GM19023 (cell line): ENCODE results near the gene C1QTNF1.
"Not testable (repeated sequence)": the region's sequence is repeated elsewhere in the genome, so short reads cannot be mapped to it uniquely, and the experiment has no call there.

Experiments
- ATAC-seq: cut with Tn5 transposase; IDR thresholded peaks from one replicate; pipeline ENCODE4 v1.9.1; 2021; ENCODE audit warnings: mild to moderate bottlenecking, moderate library complexity; ENCODE audit not compliant: unreplicated experiment

C1QTNF1 gene

DNA sequence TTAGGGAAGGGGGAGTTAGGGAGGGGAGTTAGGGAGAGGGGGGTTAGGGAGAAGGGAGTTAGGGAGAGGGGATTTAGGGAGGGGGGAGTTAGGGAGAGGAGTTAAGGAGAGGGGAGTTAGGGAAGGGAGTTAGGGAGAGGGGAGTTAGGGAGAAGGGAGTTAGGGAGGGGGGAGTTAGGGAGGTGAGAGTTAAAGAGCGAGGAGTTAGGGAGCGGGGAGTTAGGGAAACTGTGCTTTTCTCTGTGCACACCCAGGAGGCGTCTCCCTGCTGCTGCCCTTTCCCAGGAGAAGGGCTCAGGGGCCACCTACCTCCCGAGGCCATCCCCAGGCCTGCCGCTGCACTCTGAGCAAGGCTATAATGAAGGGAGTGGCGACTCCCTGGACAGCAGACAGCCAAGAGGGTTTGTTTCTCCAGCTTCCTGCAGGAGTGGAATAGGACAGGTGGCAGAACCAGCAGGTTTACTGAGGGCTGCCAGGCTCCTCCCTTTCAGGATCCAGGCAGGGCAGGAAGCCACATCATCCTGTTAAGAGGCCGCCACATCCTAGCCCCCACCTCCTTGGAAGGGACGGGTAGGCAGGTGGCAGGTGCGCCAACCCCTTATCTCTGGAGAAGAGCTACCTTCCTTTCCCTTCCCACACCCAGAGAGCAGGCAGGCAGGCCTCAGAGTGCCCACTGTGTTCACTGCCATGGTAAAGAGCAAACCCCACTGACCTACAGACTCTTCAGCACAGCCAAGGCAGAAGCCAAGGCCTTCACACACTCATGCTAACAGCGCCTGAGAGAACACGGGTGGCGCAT lies 18.7 kb upstream of the C1QTNF1 start:
- ATAC-seq = no peak

DNA sequence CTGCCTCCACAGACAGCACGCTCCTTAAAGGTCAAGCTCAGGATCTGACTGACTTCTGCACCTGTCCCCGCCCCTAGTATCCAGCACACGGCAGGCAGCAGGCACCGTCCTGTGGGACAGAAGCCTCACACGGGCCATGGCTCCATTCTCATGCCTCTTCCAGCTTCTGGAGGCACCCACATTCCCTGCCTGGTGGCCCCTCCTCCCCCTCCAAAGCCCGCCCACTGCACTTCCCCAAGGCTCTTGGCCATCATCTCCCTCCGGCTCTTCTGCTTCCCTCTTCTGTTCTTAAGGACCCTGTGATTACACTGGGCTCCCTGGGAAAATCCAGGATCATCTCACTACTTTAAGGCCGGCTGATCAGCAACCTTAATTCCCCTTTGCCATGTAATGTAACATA lies 17.9 kb upstream of the C1QTNF1 start:
- no peak for ATAC-seq

DNA sequence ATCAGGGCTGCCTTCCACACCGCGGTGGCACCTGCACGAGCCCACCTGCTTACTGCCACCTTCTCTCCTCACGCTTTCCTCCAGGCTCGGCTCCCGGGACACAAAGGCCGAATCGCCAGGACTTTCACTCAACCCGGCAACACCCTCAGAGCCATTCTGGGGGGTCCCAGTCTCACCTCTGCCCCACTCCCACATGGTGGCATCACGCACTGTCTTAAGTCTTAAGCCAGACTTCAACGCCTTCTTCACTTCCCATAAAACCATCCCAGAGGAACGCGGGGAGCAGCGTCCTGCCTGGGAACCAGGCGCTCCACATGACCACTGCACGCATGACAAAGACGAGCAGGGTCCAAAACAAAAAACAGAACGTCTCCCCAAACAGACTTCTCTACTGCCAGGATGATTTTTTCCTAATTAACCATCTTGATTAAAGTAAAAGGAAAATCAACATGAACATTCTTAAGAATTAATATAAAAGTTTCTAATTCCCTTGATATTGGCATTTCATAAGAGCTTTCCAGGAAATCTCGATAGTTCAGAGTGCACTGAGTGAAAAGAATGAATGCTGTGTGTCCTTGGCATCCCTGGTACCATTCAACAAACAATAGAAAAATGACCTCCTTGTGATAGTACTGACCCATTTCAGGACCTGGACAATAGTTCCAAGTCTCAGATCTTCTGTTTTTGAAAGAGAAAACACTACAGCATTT lies 17.0 kb upstream of the C1QTNF1 start:
- ATAC-seq = no peak

DNA sequence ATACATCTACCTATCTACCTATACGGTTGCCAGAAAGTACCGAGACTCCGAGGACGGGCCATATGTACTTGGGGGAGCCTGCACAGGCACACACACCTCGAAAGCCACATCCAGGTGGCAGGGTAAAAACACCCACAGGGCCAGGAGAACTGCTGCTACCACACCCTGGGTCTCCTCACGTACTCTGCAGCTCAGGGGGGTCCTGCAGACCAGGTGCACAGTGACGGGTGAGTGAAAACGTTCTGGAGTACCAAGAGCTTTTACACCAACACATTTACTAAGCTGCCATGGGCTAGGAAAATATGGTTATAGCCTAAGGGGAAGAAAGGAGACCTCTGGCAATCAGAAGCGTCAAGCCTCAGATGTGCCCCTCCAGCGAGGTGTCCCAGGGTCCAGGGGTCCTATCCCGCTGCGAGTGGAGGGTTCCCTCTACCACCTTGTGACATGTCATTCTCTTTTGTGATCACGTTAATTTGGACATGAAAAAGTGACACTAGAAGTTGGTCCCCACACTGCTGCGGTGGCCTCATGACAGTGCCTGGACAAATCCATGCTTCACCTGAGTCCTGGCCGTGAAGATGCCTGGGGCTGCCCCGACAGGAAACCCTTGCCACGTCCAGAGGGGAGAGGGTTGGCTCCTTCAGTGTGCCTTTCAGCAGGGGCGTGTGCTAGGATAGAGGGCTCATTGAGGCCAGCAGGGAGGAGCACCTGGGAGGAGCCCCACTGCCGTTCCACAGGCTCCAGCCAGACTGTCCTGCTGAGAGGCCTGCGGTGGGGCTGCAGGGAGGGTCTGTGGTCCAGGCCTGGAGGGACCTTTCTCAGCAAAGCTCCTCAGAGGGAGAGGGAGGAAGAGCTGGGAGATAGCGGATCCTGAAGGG lies 16.2 kb upstream of the C1QTNF1 start:
- ATAC-seq = no peak

DNA sequence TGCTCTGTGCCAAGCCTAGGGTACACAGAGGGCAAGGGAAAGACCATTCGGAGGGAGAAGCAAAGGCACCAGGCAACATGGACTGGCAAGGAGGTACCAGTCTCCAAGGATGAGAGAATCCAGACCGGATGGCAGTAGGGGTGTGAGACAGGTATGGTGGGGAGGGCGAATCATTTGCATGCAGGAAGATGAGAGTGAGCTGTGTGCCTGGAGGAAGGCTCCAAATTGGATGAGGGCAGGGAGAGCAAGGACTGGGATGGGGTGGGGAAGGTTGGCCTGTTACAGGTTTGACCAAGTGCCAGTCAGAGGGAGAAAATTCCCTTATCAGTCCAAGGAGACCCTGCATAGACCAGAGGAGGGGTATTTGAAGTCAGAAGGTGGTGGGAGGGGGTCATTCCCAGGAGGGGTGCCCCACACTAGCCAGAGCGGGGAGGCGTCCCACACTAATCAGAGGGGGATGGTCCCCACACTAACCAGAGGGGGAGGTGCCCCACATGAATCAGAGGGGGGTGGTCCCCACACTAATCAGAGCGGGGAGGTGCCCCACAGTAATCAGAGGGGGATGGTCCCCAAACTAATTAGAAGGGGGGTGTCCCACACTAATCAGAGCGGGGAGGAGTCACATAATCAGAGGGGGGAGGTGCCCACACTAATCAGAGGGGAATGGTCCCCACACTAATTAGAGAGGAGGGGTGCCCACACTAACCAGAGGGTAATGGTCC lies 15.1 kb upstream of the C1QTNF1 start:
- ATAC-seq = no peak

DNA sequence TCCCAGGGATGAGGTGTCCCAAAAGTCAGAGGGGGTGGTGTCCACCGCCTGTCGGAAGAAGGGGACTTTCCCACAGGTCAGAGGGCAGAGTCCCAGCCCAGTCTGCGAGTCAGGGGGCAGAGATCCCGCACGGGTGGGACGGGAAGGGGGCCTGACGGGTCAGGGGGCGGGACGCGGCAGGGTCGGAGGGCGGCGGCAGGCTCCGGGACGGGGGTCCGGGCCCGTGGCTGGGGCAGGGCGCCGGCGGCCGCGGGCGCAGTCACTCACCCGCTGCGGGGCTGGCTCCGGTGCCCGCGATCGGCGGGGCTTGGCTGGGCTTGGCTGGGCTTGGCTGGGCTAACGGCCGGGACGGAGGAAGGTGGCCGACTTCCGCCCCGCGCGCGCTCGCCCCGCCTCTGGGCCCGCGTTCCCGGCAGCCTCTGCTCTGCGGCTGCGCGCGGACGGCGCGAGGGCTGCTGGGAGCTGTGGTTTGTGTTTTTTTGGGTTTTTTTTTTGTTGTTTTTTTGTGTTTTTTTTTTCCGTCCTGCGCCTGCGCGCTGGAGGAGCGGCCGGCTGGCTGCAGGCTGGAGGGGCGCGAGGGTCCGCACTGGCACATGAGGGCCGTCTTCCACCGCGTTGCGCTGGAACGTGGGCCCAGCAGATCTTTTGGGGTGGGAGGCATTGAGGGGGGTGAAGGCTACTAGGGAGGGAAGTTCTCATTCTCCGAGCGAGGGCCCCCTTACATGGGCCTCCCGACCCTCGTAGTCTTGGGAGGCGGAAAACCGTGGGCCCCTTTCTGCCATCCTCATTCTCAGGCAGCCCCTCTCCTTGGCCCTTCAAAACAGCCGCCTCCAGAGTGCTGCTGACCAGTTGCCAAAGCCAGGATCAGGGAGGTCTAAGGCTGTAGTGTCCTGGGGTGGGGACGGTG lies 14.3 kb upstream of the C1QTNF1 start, which contains the start of gene CANT1:
TSS of gene CANT1 (minus strand) at position 368 of the 907 bp plus-strand sequence. CDS start 12,142 bp downstream, outside the sequence.
- peak; percentile 88 for ATAC-seq

DNA sequence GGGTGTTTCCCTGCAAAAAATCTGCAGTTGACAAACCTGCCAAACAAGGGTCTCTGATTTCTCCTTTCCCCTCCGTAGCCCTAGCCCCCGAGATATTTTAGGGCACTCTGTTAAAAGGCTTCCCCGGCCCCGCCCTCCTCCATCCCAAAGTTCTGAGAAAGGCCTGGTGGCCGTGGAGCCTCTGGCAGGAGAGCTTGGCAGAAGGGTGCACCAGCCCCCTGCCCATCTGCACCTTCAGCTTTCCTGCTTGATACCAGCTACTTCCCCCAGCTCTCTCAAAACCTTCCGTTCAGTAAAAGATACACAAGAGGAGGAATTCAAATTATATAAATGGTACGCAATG lies 13.7 kb upstream of the C1QTNF1 start:
- ATAC-seq = no peak

DNA sequence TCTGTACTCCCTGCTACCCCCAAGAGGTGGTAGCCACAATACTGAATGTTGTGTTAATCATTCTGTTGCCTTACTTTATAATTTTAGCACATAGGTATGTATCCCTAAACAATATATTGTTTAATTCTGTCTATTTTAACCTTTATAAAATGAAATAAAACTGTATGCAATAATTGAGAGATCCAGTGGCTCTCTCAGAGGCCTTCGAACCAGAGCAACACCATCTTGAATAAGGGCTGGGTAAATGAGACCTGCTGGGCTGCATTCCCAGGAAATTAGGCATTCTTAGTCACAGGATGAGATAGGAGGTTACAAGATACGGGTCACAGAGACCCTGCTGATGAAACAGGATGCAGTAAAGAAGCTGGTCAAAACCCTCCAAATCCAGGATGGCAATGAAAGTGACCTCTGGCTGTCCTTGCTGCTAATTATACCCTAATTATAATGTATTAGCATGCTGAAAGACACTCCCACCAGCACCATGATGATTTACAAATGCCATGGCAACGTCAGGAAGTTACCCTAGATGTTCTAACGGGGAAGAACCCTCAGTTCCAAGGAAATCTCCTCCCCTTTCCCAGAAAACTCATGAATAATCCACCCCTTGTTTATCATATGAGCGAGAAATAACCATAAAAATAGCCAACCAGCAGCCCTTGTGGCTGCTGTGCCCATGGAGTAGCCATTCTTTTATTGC lies 12.4 kb upstream of the C1QTNF1 start:
- no peak for ATAC-seq

DNA sequence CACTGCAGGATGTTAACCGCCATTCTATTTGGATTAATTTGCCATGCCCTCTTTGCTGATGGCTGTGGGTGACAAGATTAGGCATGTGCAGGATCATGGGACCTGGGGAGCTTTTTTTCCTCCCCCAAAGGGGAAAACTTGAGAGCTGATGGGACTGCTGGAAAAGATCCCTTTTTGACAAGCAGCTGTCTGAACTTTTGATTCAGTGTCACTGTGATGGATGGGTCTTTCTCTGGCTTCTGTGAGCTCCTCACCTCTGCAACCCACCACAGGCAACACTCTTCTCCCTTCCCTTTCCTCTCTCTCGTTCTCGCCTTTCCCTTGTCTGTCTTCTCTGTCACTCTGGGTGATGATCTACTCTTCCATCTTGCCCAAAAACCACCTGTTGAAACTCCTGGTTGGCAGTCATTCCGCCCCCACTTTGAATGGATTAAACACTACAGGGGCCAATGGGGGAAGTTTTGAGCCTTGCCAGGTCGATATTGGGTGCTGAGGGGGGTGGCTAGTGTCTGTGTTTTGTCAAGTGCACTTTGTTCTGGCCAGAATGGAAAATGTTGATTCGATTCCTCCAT lies 11.3 kb upstream of the C1QTNF1 start:
- ATAC-seq = no peak

DNA sequence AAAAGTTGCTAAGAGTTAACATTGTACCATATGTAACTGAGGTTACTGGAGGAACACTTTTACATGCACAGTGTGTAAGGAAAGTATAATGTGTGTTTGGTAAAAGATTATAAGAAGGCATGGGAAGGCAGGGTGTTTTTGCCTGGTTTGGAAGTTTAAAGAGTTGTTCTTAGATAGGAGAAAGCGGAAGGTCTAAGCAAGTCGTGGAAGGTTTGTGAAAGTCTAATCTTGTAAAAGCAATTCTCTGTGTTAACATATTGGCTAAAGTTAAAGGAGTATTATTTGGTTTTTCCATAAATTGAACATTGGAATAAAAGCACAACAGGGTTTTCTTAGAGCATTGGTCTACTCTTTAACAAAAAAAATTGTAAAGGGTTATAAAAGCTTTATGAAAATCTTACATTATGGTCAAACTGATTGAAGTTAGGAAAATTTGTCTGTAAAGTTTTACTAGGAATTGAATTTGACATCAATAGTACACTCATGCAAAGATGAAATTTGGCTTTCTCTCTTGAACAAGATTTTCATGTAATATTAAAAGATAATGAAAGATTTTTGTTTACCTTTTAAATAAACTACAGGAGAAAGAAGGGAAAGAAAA lies 9.7 kb upstream of the C1QTNF1 start:
- ATAC-seq = no peak

DNA sequence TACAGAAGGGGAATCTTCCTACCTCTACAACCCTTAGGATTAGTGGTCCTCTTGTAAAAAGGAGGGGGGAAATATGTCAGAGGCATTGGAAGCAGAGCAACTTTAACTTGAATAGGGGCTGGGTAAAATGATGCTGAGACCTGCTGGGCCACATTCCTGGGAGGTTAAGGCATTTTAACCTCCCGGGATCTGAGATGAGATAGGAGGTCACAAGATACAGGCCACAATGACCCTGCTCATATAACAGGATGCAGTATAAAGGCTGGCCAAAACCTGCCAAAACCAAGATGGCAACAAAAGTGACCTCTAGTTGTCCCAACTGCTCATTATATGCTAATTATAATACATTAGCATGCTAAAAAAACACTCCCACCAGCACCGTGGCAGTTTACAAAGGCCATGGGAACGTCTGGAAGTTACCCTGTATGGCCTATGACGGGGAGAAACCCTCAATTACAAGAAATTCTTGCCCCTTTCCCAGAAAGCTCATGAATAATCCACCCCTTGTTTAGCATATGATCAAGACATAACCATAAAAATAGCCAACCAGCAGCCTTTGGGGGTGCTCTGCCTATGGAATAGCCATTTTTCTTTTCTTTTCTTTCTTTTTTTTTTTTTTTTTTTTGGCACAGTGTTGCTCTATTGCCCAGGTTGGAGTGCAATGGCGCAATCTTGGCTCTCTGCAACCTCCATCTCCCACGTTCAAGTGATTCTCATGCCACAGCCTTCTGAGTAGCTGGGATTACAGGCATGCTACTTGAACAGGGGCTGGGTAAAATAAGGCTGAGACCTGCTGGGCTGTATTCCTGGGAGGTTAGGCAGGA lies 6.2 kb upstream of the C1QTNF1 start:
- ATAC-seq = no peak

DNA sequence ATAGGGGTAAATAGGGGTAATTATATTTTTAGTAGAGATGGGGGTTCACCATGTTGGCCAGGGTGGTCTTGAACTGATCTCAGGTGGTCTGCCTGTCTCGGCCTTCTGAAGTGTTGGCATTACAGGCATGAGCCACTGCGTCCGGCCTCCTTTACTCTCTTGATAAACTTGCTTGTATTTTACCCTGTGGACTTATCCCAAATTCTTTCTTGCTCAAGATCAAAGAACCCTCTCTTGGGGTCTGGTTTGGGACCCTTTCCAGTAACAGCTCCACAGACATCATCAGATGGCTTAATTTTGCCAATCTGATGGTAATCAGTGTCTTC lies 5.6 kb upstream of the C1QTNF1 start:
- no peak for ATAC-seq

DNA sequence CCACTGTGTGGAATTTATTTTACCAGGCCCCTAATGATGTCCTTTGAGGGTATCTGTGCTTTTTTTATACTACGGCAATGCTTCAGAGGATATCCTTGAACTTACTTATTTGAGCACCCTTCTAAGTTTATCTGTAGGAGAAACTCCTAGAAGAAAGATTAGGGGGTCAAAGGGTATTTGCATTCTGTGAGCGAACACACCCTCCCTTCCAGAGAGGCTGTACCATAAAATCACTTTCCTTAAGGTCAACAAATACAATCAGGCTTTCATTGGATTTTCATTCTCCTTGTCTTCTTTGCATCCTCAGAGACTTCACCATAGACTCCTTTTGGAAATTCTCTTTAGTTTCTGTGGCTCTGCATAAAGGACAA lies 4.7 kb upstream of the C1QTNF1 start:
- ATAC-seq = no peak

DNA sequence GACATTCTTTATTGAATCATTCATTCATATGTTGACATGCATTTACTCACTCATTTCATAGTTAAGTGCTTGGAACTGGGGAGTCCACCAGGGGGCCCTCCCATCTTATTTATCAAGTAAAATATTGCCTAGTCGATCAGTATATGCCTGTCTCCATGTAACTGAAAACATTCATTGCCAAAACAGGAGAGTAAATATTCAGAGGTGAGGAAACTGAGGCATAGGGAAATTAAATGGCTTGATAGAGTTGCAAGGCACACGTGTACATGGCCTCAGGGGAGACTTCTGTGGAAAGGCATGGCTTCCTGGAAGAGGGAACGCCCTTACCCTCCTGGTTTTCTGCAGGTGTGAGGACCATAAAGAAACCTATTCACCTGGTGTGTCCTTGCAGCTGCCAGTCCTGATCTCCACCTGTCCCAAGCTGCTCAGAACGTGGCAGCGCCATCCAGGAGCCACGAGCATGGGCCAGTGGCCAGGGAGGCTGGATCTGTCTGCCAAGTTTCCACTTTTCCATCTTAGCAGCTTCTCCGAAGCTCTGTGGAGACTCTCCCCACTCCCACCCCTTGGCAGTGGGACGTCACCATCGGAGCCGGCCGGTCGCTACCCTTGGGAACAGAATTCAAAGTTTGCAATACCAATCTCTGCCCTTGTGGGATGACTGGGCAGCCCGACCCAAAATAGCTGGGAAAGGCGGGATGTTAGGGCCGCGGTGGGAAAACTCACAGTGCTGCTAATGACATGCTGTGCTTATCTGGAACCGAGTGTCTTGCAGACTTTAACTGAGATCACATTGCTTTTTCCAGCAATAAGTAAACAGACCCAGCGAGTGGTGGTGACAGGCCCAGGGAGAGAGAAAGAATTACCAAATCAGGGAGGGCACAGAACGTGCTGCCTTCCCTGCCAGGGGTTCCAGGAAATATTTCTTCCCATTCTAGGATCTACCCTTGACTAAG lies 4.1 kb upstream of the C1QTNF1 start:
- no peak for ATAC-seq

DNA sequence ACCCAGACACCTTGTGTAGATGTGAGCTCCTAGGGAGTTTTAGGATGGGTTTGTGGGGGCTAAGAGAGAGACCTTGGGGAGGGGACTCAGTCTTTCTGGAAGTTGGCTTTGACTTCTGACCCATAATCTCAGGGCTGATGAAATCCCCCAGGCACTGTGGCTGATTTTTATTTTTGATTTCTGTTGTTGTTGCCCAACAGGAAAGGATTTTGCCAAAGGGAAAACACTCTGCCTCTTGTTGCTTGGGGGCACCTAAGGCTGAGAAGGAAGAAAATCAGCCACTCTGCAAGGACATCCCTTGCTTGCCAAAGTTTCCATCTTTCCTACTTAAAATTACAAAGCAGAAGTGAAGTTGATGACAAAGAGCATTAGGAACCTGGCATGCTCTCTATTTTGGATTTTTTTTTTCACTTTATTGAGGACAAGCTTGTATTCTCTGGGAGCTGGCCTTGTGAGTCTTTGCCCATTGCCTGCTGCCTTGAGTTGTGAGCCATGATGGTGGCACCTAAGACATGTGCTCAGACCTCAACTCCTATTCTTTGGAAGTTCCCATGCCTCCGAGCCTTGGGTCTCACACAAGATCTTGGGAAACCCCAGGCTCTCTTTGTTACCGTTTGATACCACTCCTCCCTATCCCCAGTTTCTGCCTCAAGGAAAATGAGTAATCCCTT lies 3.2 kb upstream of the C1QTNF1 start:
- no peak for ATAC-seq

DNA sequence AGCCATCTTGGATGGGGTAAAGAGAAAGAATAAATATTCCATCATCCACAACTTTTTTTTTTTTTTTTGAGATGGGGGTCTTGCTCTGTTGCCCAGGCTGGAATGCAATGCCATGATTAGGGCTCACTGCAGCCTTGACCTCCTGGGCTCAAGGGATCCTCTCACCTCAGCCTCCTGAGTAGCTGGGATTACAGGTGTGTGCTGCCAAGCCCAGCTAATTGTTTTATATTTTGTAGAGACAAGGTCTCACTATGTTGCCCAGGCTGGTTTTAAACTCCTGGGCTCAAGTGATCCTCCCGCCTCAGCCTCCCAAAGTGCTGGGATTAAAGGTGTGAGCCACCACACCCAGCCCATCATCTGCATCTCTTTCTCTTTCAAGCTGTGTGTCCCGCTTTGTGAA lies 2.0 kb upstream of the C1QTNF1 start:
- not testable (repeated sequence) for ATAC-seq
